H1 (cell line): ENCODE data around the gene ZFAND3. TPM values are rescaled to one million over a fixed set of nuclear protein-coding genes. Genes with fewer than 3 reads are reported as not detected.

Experiments used
- CTCF ChIA-PET: fragments of 300-600 bp; sonication (Branson Sonifier 250); formaldehyde crosslinking; loops from one replicate; lab custom pipeline; 2021; ENCODE audit not compliant: partially characterized antibody; lab: Charles Lee
- POLR2A ChIA-PET: fragments of 300-600 bp; sonication (Branson Sonifier 250); formaldehyde crosslinking; loops from one replicate; lab custom pipeline; 2021; ENCODE audit warnings: inconsistent platforms; ENCODE audit not compliant: partially characterized antibody; lab: Charles Lee
- DNase-seq, 2 experiments: peaks; one replicate each; pipeline versions ENCODE4 v3.0.0 to v3.0.0-alpha.2; 2010 to 2022; ENCODE audit warnings: low spot score in 2 of 2, low read depth in 1 of 2, mixed read lengths in 1 of 2
- FAIRE-seq: peaks from 2 replicates; lab custom pipeline; 2011; peaks lifted over from hg19 to GRCh38; lab: Jason Lieb, UNC
- H2AFZ ChIP-seq: 2 replicates; pipeline ENCODE4 v1.8.1; 2012; ENCODE audit warnings: low read length, inconsistent platforms
- H2AK5ac ChIP-seq: 2 replicates; pipeline ENCODE4 v1.6.1; 2013; ENCODE audit warnings: low read depth, low read length
- H2BK120ac ChIP-seq: replicated peaks from 2 replicates; pipeline ENCODE3; 2013; ENCODE audit warnings: low read depth, low read length, inconsistent platforms
- H2BK12ac ChIP-seq: 2 replicates; pipeline ENCODE4 v1.6.1; 2013; ENCODE audit warnings: low read depth, low read length
- H2BK15ac ChIP-seq: 2 replicates; pipeline ENCODE4 v1.6.1; 2013; ENCODE audit warnings: low read length
- H2BK20ac ChIP-seq: 2 replicates; pipeline ENCODE4 v1.6.1; 2013; ENCODE audit warnings: low read length
- H2BK5ac ChIP-seq: 2 replicates; pipeline ENCODE4 v1.6.1; 2013; ENCODE audit warnings: low read depth, low read length
- H3K14ac ChIP-seq: 2 replicates; pipeline ENCODE4 v1.6.1; 2013; ENCODE audit warnings: inconsistent platforms; ENCODE audit not compliant: insufficient read length
- H3K18ac ChIP-seq: 2 replicates; pipeline ENCODE4 v1.6.1; 2013; ENCODE audit warnings: low read length; ENCODE audit errors: extremely low read depth
- H3K23ac ChIP-seq: 2 replicates; pipeline ENCODE4 v1.6.1; 2013; ENCODE audit warnings: inconsistent platforms; ENCODE audit not compliant: insufficient read length
- H3K23me2 ChIP-seq: 2 replicates; pipeline ENCODE4 v1.6.1; 2013; ENCODE audit warnings: low read depth, low read length
- H3K27ac ChIP-seq: 2 replicates; pipeline ENCODE4 v1.6.1; 2011; ENCODE audit warnings: low read depth, low read length, inconsistent platforms
- H3K27me3 ChIP-seq, 4 experiments: replicated peaks in 1 of 4; 1 replicate in 1 of 4; 2 replicates in 3 of 4; pipeline versions ENCODE4 v1.6.1 to v1.8.1; 2011 to 2013; ENCODE audit warnings: low read length in 3 of 4, mild to moderate bottlenecking in 3 of 4, inconsistent platforms in 2 of 4, mixed read lengths in 2 of 4, moderate library complexity in 1 of 4; ENCODE audit not compliant: control insufficient read depth in 3 of 4, insufficient read depth in 3 of 4; ENCODE audit errors: extremely low read depth in 1 of 4
- H3K36me3 ChIP-seq, 4 experiments: 2 replicates each; pipeline versions ENCODE4 v1.6.1 to v1.8.1; 2011 to 2013; ENCODE audit warnings: mild to moderate bottlenecking in 4 of 4, low read length in 3 of 4, moderate library complexity in 2 of 4, control low read depth in 1 of 4, inconsistent platforms in 1 of 4; ENCODE audit not compliant: insufficient read depth in 4 of 4, control insufficient read depth in 2 of 4
- H3K4ac ChIP-seq: replicated peaks from 2 replicates; pipeline ENCODE3; 2013; ENCODE audit warnings: low read length, low read depth, mixed read lengths, inconsistent platforms; ENCODE audit not compliant: insufficient read length
- H3K4me1 ChIP-seq, 4 experiments: replicated peaks in 1 of 4; 1 replicate in 1 of 4; 2 replicates in 3 of 4; pipeline versions ENCODE4 v1.6.1 to v1.8.1; 2011 to 2013; ENCODE audit warnings: low read length in 3 of 4, inconsistent platforms in 2 of 4, mixed read lengths in 1 of 4; ENCODE audit not compliant: insufficient read depth in 4 of 4, control insufficient read depth in 3 of 4
- H3K4me2 ChIP-seq, 2 experiments: 2 replicates each; pipeline versions ENCODE4 v1.6.1 to v1.8.1; 2011 to 2013; ENCODE audit warnings: low read depth in 2 of 2, low read length in 2 of 2, control low read depth in 1 of 2, inconsistent platforms in 1 of 2, mild to moderate bottlenecking in 1 of 2; ENCODE audit not compliant: insufficient read depth in 1 of 2
- H3K4me3 ChIP-seq, 4 experiments: fragments of 200-600, 300-600 bp in 1 of 4; sonication (generic), shearing (Covaris generic), sonication (Bioruptor Twin) in 1 of 4; 2 replicates each; pipeline versions ENCODE4 v1.5.1 to v1.8.1; 2011 to 2016; ENCODE audit warnings: low read length in 4 of 4, low read depth in 3 of 4, control low read depth in 2 of 4, inconsistent platforms in 2 of 4, mild to moderate bottlenecking in 2 of 4, mixed read lengths in 1 of 4, moderate library complexity in 1 of 4; ENCODE audit not compliant: insufficient read depth in 2 of 4; ENCODE audit errors: extremely low read depth in 1 of 4
- H3K56ac ChIP-seq: replicated peaks from 2 replicates; pipeline ENCODE3; 2013; ENCODE audit warnings: low read depth, mild to moderate bottlenecking, mixed read lengths, low read length, inconsistent platforms; ENCODE audit not compliant: insufficient read length
- H3K79me1 ChIP-seq: 2 replicates; pipeline ENCODE4 v1.6.1; 2013; ENCODE audit warnings: low read depth, low read length, control low read depth
- H3K79me2 ChIP-seq, 2 experiments: 2 replicates each; pipeline versions ENCODE4 v1.6.1 to v1.8.1; 2012 to 2013; ENCODE audit warnings: low read length in 2 of 2, mild to moderate bottlenecking in 2 of 2, inconsistent platforms in 1 of 2; ENCODE audit not compliant: insufficient read depth in 2 of 2, control insufficient read depth in 1 of 2
- H3K9ac ChIP-seq, 4 experiments: replicated peaks in 1 of 4; 1 replicate in 1 of 4; 2 replicates in 3 of 4; pipeline versions ENCODE4 v1.6.1 to v1.8.1; 2011 to 2013; ENCODE audit warnings: low read depth in 3 of 4, low read length in 3 of 4, control low read depth in 2 of 4, mild to moderate bottlenecking in 2 of 4, moderate library complexity in 2 of 4, inconsistent platforms in 1 of 4; ENCODE audit errors: extremely low read depth in 1 of 4
- H3K9me3 ChIP-seq, 2 experiments: 2 replicates each; pipeline versions ENCODE4 v1.6.1 to v1.8.1; 2012 to 2013; ENCODE audit warnings: mild to moderate bottlenecking in 2 of 2, moderate library complexity in 2 of 2, control low read depth in 1 of 2, inconsistent platforms in 1 of 2, low read depth in 1 of 2, low read length in 1 of 2, mixed read lengths in 1 of 2; ENCODE audit not compliant: insufficient read depth in 2 of 2
- H4K20me1 ChIP-seq, 2 experiments: replicated peaks in 1 of 2; 2 replicates each; pipeline versions ENCODE3 to v1.8.1; 2011 to 2013; ENCODE audit warnings: inconsistent platforms in 2 of 2, low read length in 2 of 2, mild to moderate bottlenecking in 1 of 2; ENCODE audit not compliant: insufficient read depth in 2 of 2, control insufficient read depth in 1 of 2
- H4K5ac ChIP-seq: 2 replicates; pipeline ENCODE4 v1.6.1; 2013; ENCODE audit warnings: low read length, low read depth, mixed read lengths, inconsistent platforms; ENCODE audit not compliant: insufficient read length
- H4K8ac ChIP-seq: 2 replicates; pipeline ENCODE4 v1.8.0; 2013; ENCODE audit warnings: mild to moderate bottlenecking, moderate library complexity, low read length, inconsistent platforms; ENCODE audit not compliant: insufficient read depth; ENCODE audit errors: extremely low read depth
- H4K91ac ChIP-seq: replicated peaks from 2 replicates; pipeline ENCODE3; 2013; ENCODE audit warnings: low read length, mixed read lengths, inconsistent platforms; ENCODE audit not compliant: insufficient read length
- CHD1 ChIP-seq: IDR thresholded peaks from 2 replicates; pipeline ENCODE4 v1.6.1; 2012; ENCODE audit warnings: low read depth, low read length, improper control_type of control experiment
- EZH2 ChIP-seq: fragments of 200-600 bp; sonication (generic); IDR thresholded peaks from 2 replicates; pipeline ENCODE4 v1.7.1; 2012; ENCODE audit warnings: low read depth, mild to moderate bottlenecking, moderate library complexity, low read length, inconsistent platforms; ENCODE audit not compliant: severe bottlenecking
- NANOG ChIP-seq: IDR thresholded peaks from 2 replicates; pipeline ENCODE4 v1.6.1; 2011; ENCODE audit warnings: low read length, low read depth, mild to moderate bottlenecking, inconsistent platforms; ENCODE audit not compliant: insufficient read depth, poor library complexity, severe bottlenecking
- polyA plus RNA-seq, 7 experiments: library from polyadenylated mRNA; depleted of rRNA in 3 of 7; stranded (reverse) in 5 of 7; unstranded in 2 of 7; fragments of >200 nt in 5 of 7; fragments of 200-250 nt in 2 of 7; gene quantifications; 1 replicate in 5 of 7; 2 replicates in 1 of 7; 4 replicates in 1 of 7; pipeline versions ENCODE4 v1.2.1 to v1.2.3, GENCODE V29; 2011 to 2013; ENCODE audit warnings: missing spikeins in 2 of 7, mixed read lengths in 2 of 7
- total RNA-seq: library from RNA; stranded (reverse); fragmentation: NEBNext Ultra II Directional; extraction: Animal tissue kit (Norgen Biotek cat#: 25700); gene quantifications from 2 replicates; pipeline ENCODE4 v1.2.1, GENCODE V29; 2021

ZFAND3 gene
- total and polyA plus RNA-seq, 2 of the 8 experiments (the other 6 are each of a cell fraction or from before 2014, with no cell fraction given): 13.0 to 51.3 TPM

GRCh38 chr6:38024908-38025307 lies 205.4 kb downstream of the ZFAND3 start:
- Histone ChIP-seq H3K4ac (no peak overlapping the region), H3K4me1 (peaks cover 0 to 3% (median 1%) of the 10 kb centered on the region in 4 experiments; a peak in 2 of 7 replicates), H3K27ac (no peak overlapping the region), H2AFZ (no peak overlapping the region), H3K36me3 (no peaks in the 10 kb centered on the region), H2BK20ac (no peak overlapping the region), H4K5ac (no peak overlapping the region), H3K23ac (no peak overlapping the region), H4K8ac (no peak overlapping the region), H3K27me3 (no peaks in the 10 kb centered on the region), H2AK5ac (no peak overlapping the region), H2BK15ac (no peak overlapping the region), H2BK120ac (no peak overlapping the region), H3K18ac (no peak overlapping the region), H3K14ac (no peak overlapping the region), H3K79me1 (no peaks in the 10 kb centered on the region; the same call in 1 of the 2 replicates), H3K9ac (no peak overlapping the region), H3K4me2 (no peak overlapping the region), H2BK5ac (no peak overlapping the region), H3K9me3 (no peaks in the 10 kb centered on the region; a peak in 1 of 4 replicates), H3K56ac (no peak overlapping the region), H3K23me2 (no peaks in the 10 kb centered on the region), H3K79me2 (peaks cover 0 to 13% of the 10 kb centered on the region in 2 experiments; a peak in 1 of 4 replicates), H3K4me3 (no peak overlapping the region), H2BK12ac (no peak overlapping the region), H4K91ac (no peak overlapping the region), H4K20me1 (peaks cover 0 to 1% of the 10 kb centered on the region in 2 experiments)
- no peak for FAIRE-seq
- DNase-seq: no peak
- CTCF ChIA-PET: interaction anchor here (0.7 to 1.2 kb wide), 4 partner anchors 8 to 469 kb away, joined by 3 read pairs; no protein-coding TSS in a partner anchor
- TF ChIP-seq CHD1: no peak
- TF ChIP-seq NANOG: no peak
- no peak for TF ChIP-seq EZH2
- POLR2A ChIA-PET: no interaction called here
